OCI-LY1 (cell line): ENCODE results near the gene GAL3ST2.

Source experiments
- H2AFZ ChIP-seq: fragments of 200-600 bp; sonication (generic), shearing (Covaris generic); 2 replicates; pipeline ENCODE4 v1.6.0; 2014; ENCODE audit warnings: antibody characterized with exemption, mild to moderate bottlenecking, low read length
- H3F3A ChIP-seq: fragments of 200-600 bp; sonication (generic), shearing (Covaris generic); 2 replicates; pipeline ENCODE4 v1.6.0; 2014; ENCODE audit warnings: mild to moderate bottlenecking, antibody characterized with exemption, low read length, moderate library complexity; ENCODE audit not compliant: insufficient read depth
- H3K27ac ChIP-seq: fragments of 200-600 bp; sonication (generic); 2 replicates; pipeline ENCODE4 v1.5.1; 2014; ENCODE audit warnings: low read length, mixed run types, mild to moderate bottlenecking, low read depth; ENCODE audit not compliant: poor library complexity, severe bottlenecking
- H3K27me3 ChIP-seq: fragments of 200-600 bp; sonication (generic); 2 replicates; pipeline ENCODE4 v1.6.0; 2014; ENCODE audit warnings: antibody characterized with exemption, mild to moderate bottlenecking, low read length, moderate library complexity; ENCODE audit not compliant: insufficient read depth
- H3K36me3 ChIP-seq: fragments of 200-600 bp; sonication (generic); 2 replicates; pipeline ENCODE4 v1.6.1; 2014; ENCODE audit warnings: mild to moderate bottlenecking, antibody characterized with exemption, low read length, moderate library complexity, mixed read lengths; ENCODE audit not compliant: insufficient read depth
- H3K4me1 ChIP-seq: fragments of 200-600 bp; sonication (generic); 2 replicates; pipeline ENCODE4 v1.5.1; 2014; ENCODE audit warnings: mild to moderate bottlenecking, low read length, moderate library complexity; ENCODE audit not compliant: insufficient read depth, severe bottlenecking
- H3K4me2 ChIP-seq: fragments of 200-600 bp; sonication (generic), shearing (Covaris generic); 2 replicates; pipeline ENCODE4 v1.6.1; 2014; ENCODE audit warnings: low read length
- H3K4me3 ChIP-seq: fragments of 200-600 bp; sonication (generic); 2 replicates; pipeline ENCODE4 v1.5.1; 2014; ENCODE audit warnings: low read length, low read depth, mild to moderate bottlenecking, mixed read lengths; ENCODE audit not compliant: poor library complexity, severe bottlenecking
- H3K79me2 ChIP-seq: fragments of 200-600 bp; shearing (Covaris generic); 2 replicates; pipeline ENCODE4 v1.6.1; 2016; ENCODE audit warnings: mixed run types, low read length, mixed read lengths; ENCODE audit not compliant: insufficient read depth
- H3K9ac ChIP-seq: fragments of 200-600 bp; sonication (generic), shearing (Covaris generic); 2 replicates; pipeline ENCODE4 v1.6.1; 2014; ENCODE audit warnings: mild to moderate bottlenecking, low read length, mixed read lengths
- H3K9me2 ChIP-seq: fragments of 200-600 bp; sonication (generic), shearing (Covaris generic); 2 replicates; pipeline ENCODE4 v1.6.1; 2014; ENCODE audit warnings: low read depth, mild to moderate bottlenecking, low read length, mixed read lengths
- H3K9me3 ChIP-seq: fragments of 200-600 bp; shearing (Covaris generic); 2 replicates; pipeline ENCODE4 v1.6.1; 2014; ENCODE audit warnings: low read length, mixed read lengths
- H4K20me1 ChIP-seq: fragments of 200-600 bp; sonication (generic), shearing (Covaris generic); 2 replicates; pipeline ENCODE4 v1.6.0; 2016; ENCODE audit warnings: mild to moderate bottlenecking, low read length; ENCODE audit not compliant: insufficient read depth
- EZH2 ChIP-seq: fragments of 200-600 bp; sonication (generic), shearing (Covaris generic); IDR thresholded peaks from 2 replicates; pipeline ENCODE4 v1.8.0; 2017; ENCODE audit warnings: borderline replicate concordance, mixed run types, mild to moderate bottlenecking, antibody characterized with exemption, low read length, moderate library complexity, mixed read lengths
- TF ChIP-seq, protein P1 (sequence below): fragments of 200-600 bp; sonication (generic), shearing (Covaris generic); IDR thresholded peaks from 2 replicates; pipeline ENCODE4 v1.5.1; 2017; ENCODE audit warnings: mild to moderate bottlenecking, antibody characterized with exemption, low read length, moderate library complexity, mixed read lengths

Gene GAL3ST2

DNA sequence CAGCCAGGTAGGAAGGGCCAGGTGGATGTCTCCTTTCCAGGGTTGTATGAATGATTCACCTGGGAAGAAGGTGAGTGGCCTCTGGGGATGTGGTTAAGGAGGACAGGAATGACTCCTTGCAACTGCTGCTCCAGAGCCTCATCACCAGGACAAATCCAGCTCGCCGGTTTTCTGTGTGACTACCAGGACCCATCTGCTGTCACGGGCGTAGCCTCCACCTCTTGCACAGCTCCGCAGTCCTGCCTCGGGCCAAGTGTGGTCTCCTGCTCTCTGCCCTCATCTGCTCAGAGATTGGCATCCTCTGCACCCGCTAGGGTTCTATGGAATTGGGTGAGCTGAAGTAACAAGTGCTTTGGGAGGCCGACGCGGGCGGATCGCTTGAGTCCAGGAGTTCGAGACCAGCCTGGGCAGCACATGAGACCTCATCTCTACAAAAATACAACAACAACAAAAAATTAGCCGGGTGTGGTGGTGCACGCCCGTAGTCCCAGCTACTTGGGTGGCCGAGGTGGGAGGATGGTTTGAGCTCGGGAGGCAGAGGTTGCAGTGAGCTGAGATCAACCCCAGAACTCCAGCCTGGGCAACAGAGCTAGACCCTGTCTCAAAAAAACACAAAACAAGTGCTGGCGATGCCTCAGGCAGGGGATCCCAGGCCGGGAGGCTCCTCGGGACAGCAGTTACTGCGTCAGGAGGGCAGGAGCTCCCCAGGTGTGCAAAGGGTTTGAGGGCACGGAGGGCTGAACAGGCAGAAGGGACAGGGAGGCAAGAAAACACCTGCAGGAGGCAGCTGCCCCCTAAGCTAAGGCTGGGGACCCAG lies 43.0 kb upstream of the GAL3ST2 start:
- Histone ChIP-seq H3K4me3 (peak overlapping the region; percentile 90), H3K36me3 (peaks cover 4% of the 10 kb centered on the region; the same call in 1 of the 2 replicates), H3K27me3 (no peaks in the 10 kb centered on the region), H3K27ac (no peak overlapping the region), H3K9me3 (no peaks in the 10 kb centered on the region), H4K20me1 (no peaks in the 10 kb centered on the region), H3K4me2 (peak overlapping the region; percentile 49), H3K9me2 (no peaks in the 10 kb centered on the region), H3F3A (no peaks in the 10 kb centered on the region), H3K4me1 (peaks cover 17% of the 10 kb centered on the region), H2AFZ (no peak overlapping the region), H3K9ac (peak overlapping the region; percentile 14; the same call in 1 of the 2 replicates), H3K79me2 (no peaks in the 10 kb centered on the region)
- TF ChIP-seq, protein P1, sequence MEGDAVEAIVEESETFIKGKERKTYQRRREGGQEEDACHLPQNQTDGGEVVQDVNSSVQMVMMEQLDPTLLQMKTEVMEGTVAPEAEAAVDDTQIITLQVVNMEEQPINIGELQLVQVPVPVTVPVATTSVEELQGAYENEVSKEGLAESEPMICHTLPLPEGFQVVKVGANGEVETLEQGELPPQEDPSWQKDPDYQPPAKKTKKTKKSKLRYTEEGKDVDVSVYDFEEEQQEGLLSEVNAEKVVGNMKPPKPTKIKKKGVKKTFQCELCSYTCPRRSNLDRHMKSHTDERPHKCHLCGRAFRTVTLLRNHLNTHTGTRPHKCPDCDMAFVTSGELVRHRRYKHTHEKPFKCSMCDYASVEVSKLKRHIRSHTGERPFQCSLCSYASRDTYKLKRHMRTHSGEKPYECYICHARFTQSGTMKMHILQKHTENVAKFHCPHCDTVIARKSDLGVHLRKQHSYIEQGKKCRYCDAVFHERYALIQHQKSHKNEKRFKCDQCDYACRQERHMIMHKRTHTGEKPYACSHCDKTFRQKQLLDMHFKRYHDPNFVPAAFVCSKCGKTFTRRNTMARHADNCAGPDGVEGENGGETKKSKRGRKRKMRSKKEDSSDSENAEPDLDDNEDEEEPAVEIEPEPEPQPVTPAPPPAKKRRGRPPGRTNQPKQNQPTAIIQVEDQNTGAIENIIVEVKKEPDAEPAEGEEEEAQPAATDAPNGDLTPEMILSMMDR: no peak
- no peak for TF ChIP-seq EZH2

DNA sequence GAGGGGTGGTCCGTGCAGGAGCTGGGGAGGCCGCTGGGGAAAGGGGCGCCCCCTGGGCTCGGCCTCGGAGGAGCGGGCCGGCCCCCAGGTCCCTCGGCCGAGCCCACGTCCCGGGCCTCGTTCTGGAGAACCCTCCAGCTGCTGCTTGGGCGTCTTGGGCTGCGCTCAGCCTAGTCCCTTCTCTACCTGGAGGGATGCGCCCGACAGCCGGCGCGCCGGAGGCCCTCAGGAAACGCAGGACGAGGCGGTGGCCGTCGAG lies 42.5 kb upstream of the GAL3ST2 start:
- Histone ChIP-seq H3K9ac (peak overlapping the region; percentile 14; the same call in 1 of the 2 replicates), H3F3A (no peaks in the 10 kb centered on the region), H2AFZ (no peak overlapping the region), H3K27ac (no peak overlapping the region), H3K4me1 (peaks cover 17% of the 10 kb centered on the region), H4K20me1 (no peaks in the 10 kb centered on the region), H3K9me3 (no peaks in the 10 kb centered on the region), H3K36me3 (peaks cover 8% of the 10 kb centered on the region; the same call in 1 of the 2 replicates), H3K79me2 (no peaks in the 10 kb centered on the region), H3K4me2 (peak overlapping the region; percentile 49), H3K4me3 (peak overlapping the region; percentile 90), H3K9me2 (no peaks in the 10 kb centered on the region), H3K27me3 (no peaks in the 10 kb centered on the region)
- TF ChIP-seq, protein P1: peak; percentile 19; the same call in 1 of the 2 replicates
- no peak for TF ChIP-seq EZH2

DNA sequence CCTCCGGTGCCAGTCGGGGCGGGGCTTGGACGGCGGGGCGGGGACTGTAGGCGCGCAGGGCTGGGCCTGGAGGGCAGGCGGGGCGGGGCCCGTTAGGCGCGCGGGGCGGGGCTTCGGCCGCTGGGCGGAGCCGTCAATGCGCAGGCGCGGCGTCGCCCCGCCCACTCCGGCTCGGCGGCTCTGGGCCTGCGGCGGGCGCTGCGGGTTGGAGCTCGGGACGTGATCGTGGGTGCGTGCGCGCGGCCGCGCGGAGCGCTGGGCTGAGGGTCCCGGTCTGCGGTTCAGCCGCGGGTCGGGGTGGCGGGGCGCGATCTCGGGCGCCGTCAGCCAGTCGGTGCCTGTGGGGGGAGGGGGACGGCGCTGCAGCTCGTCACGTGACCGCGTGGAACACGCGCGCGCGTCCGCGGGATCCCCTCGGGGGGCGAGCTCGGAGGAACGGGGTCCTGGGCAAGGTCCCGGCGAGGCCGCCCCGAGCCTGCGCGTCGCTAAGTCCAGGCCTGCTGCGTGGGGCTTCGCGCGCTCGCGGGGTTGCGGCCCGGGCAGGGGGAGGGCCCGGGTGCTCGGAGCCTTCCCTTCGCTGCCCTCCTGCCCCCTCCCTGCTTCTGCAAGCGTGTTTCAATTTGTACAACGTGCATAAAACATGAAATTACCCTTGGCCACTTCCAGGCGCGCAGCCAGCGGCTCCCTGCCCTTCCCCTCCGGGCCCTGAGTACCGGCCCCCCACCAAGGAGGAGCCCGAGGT lies 42.0 kb upstream of the GAL3ST2 start, which contains the start of gene D2HGDH:
D2HGDH (plus strand) TSS at position 164 of the 742 bp plus-strand sequence. CDS start 595 bp downstream, outside the sequence.
- TF ChIP-seq, protein P1: no peak
- TF ChIP-seq EZH2: no peak
- H3F3A ChIP-seq: no peaks in the 10 kb centered on the region
- H3K9me2 ChIP-seq: no peaks in the 10 kb centered on the region
- no peaks in the 10 kb centered on the region for H3K79me2 ChIP-seq
- H3K9ac ChIP-seq: peak within 1 kb of the TSS; percentile 74
- H3K27ac ChIP-seq: peak within 1 kb of the TSS; percentile 15
- H3K9me3 ChIP-seq: no peaks in the 10 kb centered on the region
- H2AFZ ChIP-seq: no peak within 1 kb of the TSS
- peak within 1 kb of the TSS; percentile 90 for H3K4me3 ChIP-seq
- H3K27me3 ChIP-seq: no peaks in the 10 kb centered on the region
- H4K20me1 ChIP-seq: no peaks in the 10 kb centered on the region
- H3K4me1 ChIP-seq: peaks cover 17% of the 10 kb centered on the region
- peaks cover 13% of the 10 kb centered on the region; the same call in 1 of the 2 replicates for H3K36me3 ChIP-seq
- peak within 1 kb of the TSS; percentile 86 for H3K4me2 ChIP-seq
